ENCODE results near the gene SOD3.

SOD3 gene

DNA sequence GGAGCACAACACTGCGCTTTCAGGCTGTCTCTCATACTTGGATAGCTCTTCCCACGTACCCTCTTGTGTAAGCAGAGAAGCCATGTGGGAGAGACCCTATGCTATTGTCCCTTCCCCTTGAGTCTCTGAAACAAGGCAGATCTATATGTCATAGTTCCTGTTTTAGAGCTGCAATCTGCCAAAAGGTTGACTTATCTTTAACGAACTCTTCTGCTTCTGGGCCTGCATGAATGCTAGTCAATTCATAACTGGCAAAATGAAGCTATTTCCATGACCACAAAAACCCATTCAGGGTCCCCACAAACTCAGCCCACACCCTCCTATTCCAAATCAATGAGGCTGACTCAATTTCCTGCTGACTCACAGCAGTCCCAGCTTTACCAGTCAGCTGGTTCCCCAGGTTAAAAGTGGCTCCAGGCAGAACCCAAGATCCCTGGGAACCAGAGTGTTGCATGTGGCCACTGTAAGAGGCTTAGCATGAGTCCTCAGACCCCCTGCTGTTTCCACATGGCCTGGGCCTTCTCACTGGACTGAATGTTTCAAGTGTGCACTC lies 25.3 kb upstream of the SOD3 start:
- no peaks in the 10 kb centered on the region for H3K9me3 ChIP-seq (ENCODE audit: control insufficient read depth, low read length)
- TF ChIP-seq, protein P1, sequence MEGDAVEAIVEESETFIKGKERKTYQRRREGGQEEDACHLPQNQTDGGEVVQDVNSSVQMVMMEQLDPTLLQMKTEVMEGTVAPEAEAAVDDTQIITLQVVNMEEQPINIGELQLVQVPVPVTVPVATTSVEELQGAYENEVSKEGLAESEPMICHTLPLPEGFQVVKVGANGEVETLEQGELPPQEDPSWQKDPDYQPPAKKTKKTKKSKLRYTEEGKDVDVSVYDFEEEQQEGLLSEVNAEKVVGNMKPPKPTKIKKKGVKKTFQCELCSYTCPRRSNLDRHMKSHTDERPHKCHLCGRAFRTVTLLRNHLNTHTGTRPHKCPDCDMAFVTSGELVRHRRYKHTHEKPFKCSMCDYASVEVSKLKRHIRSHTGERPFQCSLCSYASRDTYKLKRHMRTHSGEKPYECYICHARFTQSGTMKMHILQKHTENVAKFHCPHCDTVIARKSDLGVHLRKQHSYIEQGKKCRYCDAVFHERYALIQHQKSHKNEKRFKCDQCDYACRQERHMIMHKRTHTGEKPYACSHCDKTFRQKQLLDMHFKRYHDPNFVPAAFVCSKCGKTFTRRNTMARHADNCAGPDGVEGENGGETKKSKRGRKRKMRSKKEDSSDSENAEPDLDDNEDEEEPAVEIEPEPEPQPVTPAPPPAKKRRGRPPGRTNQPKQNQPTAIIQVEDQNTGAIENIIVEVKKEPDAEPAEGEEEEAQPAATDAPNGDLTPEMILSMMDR (IDR thresholded peaks at IDR 0.05): no peak
- H2AFZ ChIP-seq: no peak overlapping the region
- no peaks in the 10 kb centered on the region for H3K36me3 ChIP-seq (ENCODE audit: control insufficient read depth, insufficient read depth, low read length)
- no peak overlapping the region for H3K27ac ChIP-seq
- H3K4me3 ChIP-seq (ENCODE audit: low read depth, low read length): no peak overlapping the region
- H3K27me3 ChIP-seq (ENCODE audit: control insufficient read depth, insufficient read depth, low read length): no peaks in the 10 kb centered on the region
- H3K9ac ChIP-seq: no peak overlapping the region
- no peak overlapping the region for H3K4me2 ChIP-seq (ENCODE audit: low read length)
- no peaks in the 10 kb centered on the region for H3K79me2 ChIP-seq
- no peaks in the 10 kb centered on the region for H3K4me1 ChIP-seq

DNA sequence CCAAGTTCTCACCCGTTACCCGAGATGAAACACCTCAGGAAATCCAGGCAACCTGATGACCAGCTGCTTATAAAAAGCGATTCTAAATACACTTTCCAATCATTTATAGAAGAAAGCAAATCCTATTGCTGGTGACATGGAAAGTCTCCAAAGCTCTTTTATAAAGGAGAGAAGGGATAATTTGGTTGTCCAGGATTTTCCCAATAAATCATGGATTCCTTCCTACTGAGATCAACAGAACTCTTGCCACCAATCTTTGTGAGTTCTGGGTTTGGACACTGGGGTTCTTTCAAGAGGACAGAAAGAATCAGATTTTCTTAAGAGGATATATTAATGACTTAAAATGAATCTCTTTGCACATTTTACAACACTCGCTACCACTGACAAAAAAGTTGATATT lies 24.7 kb upstream of the SOD3 start:
- H3K4me3 ChIP-seq (ENCODE audit: low read depth, low read length): no peak overlapping the region
- no peaks in the 10 kb centered on the region for H3K27me3 ChIP-seq (ENCODE audit: control insufficient read depth, insufficient read depth, low read length)
- no peak overlapping the region for H2AFZ ChIP-seq
- H3K4me2 ChIP-seq (ENCODE audit: low read length): no peak overlapping the region
- H3K4me1 ChIP-seq: no peaks in the 10 kb centered on the region
- no peaks in the 10 kb centered on the region for H3K79me2 ChIP-seq
- H3K9me3 ChIP-seq (ENCODE audit: control insufficient read depth, low read length): no peaks in the 10 kb centered on the region
- TF ChIP-seq, protein P1 (IDR thresholded peaks at IDR 0.05): no peak
- H3K36me3 ChIP-seq (ENCODE audit: control insufficient read depth, insufficient read depth, low read length): no peaks in the 10 kb centered on the region
- H3K9ac ChIP-seq: no peak overlapping the region
- H3K27ac ChIP-seq: no peak overlapping the region

DNA sequence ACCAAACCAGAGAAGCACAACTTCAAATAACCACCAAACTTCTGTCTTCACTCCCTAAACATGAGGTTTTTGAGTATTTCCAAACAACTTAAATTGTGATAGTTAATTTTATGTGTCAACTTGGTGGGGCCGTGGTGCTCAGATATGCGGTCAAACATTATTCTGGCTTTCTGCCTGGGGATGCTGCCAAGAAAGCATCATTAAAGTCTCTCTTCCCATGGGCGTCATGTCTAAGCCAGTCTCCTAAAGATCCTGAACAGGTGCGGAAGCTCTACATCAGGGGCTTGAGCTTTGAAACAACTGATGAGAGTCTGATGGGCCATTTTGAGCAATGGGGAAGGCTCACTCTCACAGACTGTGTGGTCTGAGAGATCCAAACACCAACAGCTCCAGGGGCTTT lies 24.1 kb upstream of the SOD3 start:
- no peak overlapping the region for H3K4me2 ChIP-seq (ENCODE audit: low read length)
- H3K9me3 ChIP-seq (ENCODE audit: control insufficient read depth, low read length): no peaks in the 10 kb centered on the region
- H3K4me3 ChIP-seq (ENCODE audit: low read depth, low read length): no peak overlapping the region
- H3K79me2 ChIP-seq: no peaks in the 10 kb centered on the region
- H3K9ac ChIP-seq: no peak overlapping the region
- no peaks in the 10 kb centered on the region for H3K4me1 ChIP-seq
- H3K27me3 ChIP-seq (ENCODE audit: control insufficient read depth, insufficient read depth, low read length): no peaks in the 10 kb centered on the region
- no peak overlapping the region for H2AFZ ChIP-seq
- no peaks in the 10 kb centered on the region for H3K36me3 ChIP-seq (ENCODE audit: control insufficient read depth, insufficient read depth, low read length)
- H3K27ac ChIP-seq: no peak overlapping the region
- TF ChIP-seq, protein P1 (IDR thresholded peaks at IDR 0.05): no peak

DNA sequence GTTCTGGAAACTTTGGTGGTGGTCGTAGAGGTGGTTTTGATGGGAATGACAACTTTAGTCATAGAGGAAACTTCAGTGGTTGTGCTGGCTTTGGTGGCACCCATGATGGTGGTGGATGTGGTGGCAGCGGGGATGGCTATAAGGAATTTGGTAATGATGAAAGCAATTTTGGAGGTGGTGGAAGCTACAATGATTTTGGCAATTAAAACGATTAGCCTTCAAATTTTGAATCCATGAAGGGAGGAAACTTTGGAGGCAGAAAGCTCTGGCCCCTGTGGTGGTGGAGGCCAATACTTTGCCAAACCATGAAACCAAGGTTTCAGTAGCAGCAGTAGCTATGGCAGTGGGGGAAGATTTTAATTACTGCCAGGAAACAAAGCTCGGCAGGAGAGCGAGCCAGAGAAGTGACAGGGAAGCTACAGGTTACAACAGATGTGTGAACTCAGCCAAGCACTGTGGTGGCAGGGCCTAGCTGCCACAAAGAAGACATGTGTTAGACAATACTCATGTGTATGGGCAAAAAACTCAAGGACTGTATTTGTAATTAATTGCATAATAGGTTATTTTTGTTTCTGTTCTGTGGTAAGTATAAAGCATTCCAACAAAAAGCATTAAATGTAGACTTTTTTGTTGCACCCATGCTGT lies 23.2 kb upstream of the SOD3 start:
- Histone ChIP-seq H3K4me1 (peaks cover under 1% of the 10 kb centered on the region), H3K9me3 (ENCODE audit: control insufficient read depth, low read length) (no peaks in the 10 kb centered on the region), H2AFZ (no peak overlapping the region), H3K27ac (no peak overlapping the region), H3K79me2 (no peaks in the 10 kb centered on the region), H3K27me3 (ENCODE audit: control insufficient read depth, insufficient read depth, low read length) (no peaks in the 10 kb centered on the region), H3K4me2 (ENCODE audit: low read length) (no peak overlapping the region), H3K4me3 (ENCODE audit: low read depth, low read length) (no peak overlapping the region), H3K9ac (no peak overlapping the region), H3K36me3 (ENCODE audit: control insufficient read depth, insufficient read depth, low read length) (no peaks in the 10 kb centered on the region)
- TF ChIP-seq, protein P1 (IDR thresholded peaks at IDR 0.05): no peak

DNA sequence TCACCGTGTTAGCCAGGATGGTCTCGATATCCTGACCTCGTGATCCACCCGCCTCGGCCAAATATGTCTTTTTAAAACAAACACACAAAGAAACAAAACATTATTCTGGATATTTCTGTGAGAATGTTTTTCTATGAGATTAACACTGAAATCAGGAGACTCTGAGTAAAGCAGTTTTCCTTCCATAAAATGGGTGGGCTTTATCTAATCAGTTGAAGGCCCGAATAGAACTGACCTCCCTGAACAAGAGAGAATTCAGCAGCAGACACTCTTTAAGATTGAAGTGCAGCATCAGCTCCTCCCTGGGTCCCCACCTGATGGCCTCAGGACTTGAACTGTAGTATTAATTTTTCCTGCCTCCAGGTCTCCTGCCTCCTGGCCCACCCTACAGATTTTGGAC lies 22.4 kb upstream of the SOD3 start:
- H3K27ac ChIP-seq: no peak overlapping the region
- no peaks in the 10 kb centered on the region for H3K79me2 ChIP-seq
- no peaks in the 10 kb centered on the region for H3K9me3 ChIP-seq (ENCODE audit: control insufficient read depth, low read length)
- H3K36me3 ChIP-seq (ENCODE audit: control insufficient read depth, insufficient read depth, low read length): no peaks in the 10 kb centered on the region
- no peak overlapping the region for H3K4me3 ChIP-seq (ENCODE audit: low read depth, low read length)
- H3K4me1 ChIP-seq: peaks cover 8% of the 10 kb centered on the region
- no peak overlapping the region for H3K9ac ChIP-seq
- H3K27me3 ChIP-seq (ENCODE audit: control insufficient read depth, insufficient read depth, low read length): no peaks in the 10 kb centered on the region
- TF ChIP-seq, protein P1 (IDR thresholded peaks at IDR 0.05): no peak
- no peak overlapping the region for H2AFZ ChIP-seq
- H3K4me2 ChIP-seq (ENCODE audit: low read length): no peak overlapping the region
